GM12872 (cell line): ENCODE data around the gene CBFA2T2.

Experiments used
- CTCF ChIP-seq: IDR thresholded peaks from 3 replicates; pipeline ENCODE4 v1.5.1; 2011; ENCODE audit warnings: low read depth, mild to moderate bottlenecking, low read length, moderate library complexity; ENCODE audit not compliant: insufficient read depth

Gene CBFA2T2

GRCh38 chr20:33609504-33609903 lies 119.6 kb downstream of the CBFA2T2 start:
- TF ChIP-seq CTCF = no peak

- TF ChIP-seq CTCF = no peak
Observed at GRCh38 chr20:33611106-33611505, 121.2 kb downstream of the CBFA2T2 start.

- TF ChIP-seq CTCF = no peak
Observed at GRCh38 chr20:33612001-33612400, 122.1 kb downstream of the CBFA2T2 start.

GRCh38 chr20:33621717-33622400 lies 132.0 kb downstream of the CBFA2T2 start:
- TF ChIP-seq CTCF = no peak

GRCh38 chr20:33622705-33623365 lies 132.9 kb downstream of the CBFA2T2 start:
- no peak for TF ChIP-seq CTCF

- no peak for TF ChIP-seq CTCF
Observed at GRCh38 chr20:33624399-33624798, 134.5 kb downstream of the CBFA2T2 start.

- TF ChIP-seq CTCF = no peak
Observed at GRCh38 chr20:33626190-33626589, 136.3 kb downstream of the CBFA2T2 start.
